NCI-H2227 (cell line): ENCODE measurements around the gene LTB.

Experiments
- DNase-seq: peaks from one replicate; lab custom pipeline; 2025; ENCODE audit not compliant: unreplicated experiment; lab: John Stamatoyannopoulos, UW

LTB gene

GRCh38 chr6:31556307-31556706, 25.9 kb downstream of the LTB start:
- DNase-seq: no peak

- DNase-seq: peak; percentile 30
These were observed 30.9 kb downstream of the LTB start for GRCh38 chr6:31551371-31551770.

GRCh38 chr6:31548544-31548873, 33.7 kb downstream of the LTB start:
- DNase-seq: no peak

- peak; percentile 66 for DNase-seq
These were observed 34.3 kb downstream of the LTB start for GRCh38 chr6:31547727-31548543.

GRCh38 chr6:31546958-31547726, 35.1 kb downstream of the LTB start, which contains the start of gene NFKBIL1:
NFKBIL1 (plus strand) TSS chr6:31547608; CDS start chr6:31547695, 87 bp downstream.
- peak; percentile 98 for DNase-seq

- peak; percentile 97 for DNase-seq
These were observed 35.8 kb downstream of the LTB start, which contains the start of gene ATP6V1G2 for GRCh38 chr6:31546339-31546957. ATP6V1G2 (minus strand) TSS chr6:31546608; CDS start chr6:31546559, 49 bp downstream.

GRCh38 chr6:31545291-31545690, 36.9 kb downstream of the LTB start:
- peak; percentile 41 for DNase-seq

- no peak for DNase-seq
These were observed 37.5 kb downstream of the LTB start for GRCh38 chr6:31544676-31545075.

- no peak for DNase-seq
These were observed 38.6 kb downstream of the LTB start for GRCh38 chr6:31543639-31544038.

- peak; percentile 97 for DNase-seq
These were observed 40.3 kb downstream of the LTB start, which contains the start of gene DDX39B for GRCh38 chr6:31541658-31542521. DDX39B (minus strand) TSS chr6:31542003; CDS start chr6:31540532, 1,471 bp downstream.

GRCh38 chr6:31541059-31541657, 41.1 kb downstream of the LTB start:
- peak; percentile 76 for DNase-seq

- DNase-seq: no peak
These were observed 41.6 kb downstream of the LTB start for GRCh38 chr6:31540640-31541039.

- no peak for DNase-seq
These were observed 43.3 kb downstream of the LTB start for GRCh38 chr6:31538805-31539400.

GRCh38 chr6:31535538-31536324, 46.5 kb downstream of the LTB start:
- no peak for DNase-seq

- no peak for DNase-seq
These were observed 47.6 kb downstream of the LTB start for GRCh38 chr6:31534521-31535040.

- DNase-seq: no peak
These were observed 48.2 kb downstream of the LTB start for GRCh38 chr6:31534011-31534410.

GRCh38 chr6:31533455-31533841, 48.8 kb downstream of the LTB start:
- no peak for DNase-seq

- no peak for DNase-seq
These were observed 49.4 kb downstream of the LTB start for GRCh38 chr6:31532644-31533454.
